Spleen (tissue), 11 donors: ENCODE data around the gene EID3. TPM values are rescaled to one million over a fixed set of nuclear protein-coding genes. Genes with fewer than 3 reads are reported as not detected.

Experiments
- DNase-seq: peaks from one replicate; pipeline ENCODE4 v3.0.0-alpha.2; 2020
- H3K27ac ChIP-seq, 8 donors: fragments of 200-600 bp; sonication (generic) in 7 of 8; 1 replicate in 4 of 8; 2 replicates in 4 of 8; pipeline versions ENCODE4 v1.5.0 to v1.8.0; 2016 to 2021; ENCODE audit warnings: inconsistent platforms in 4 of 8, mild to moderate bottlenecking in 4 of 8, moderate library complexity in 1 of 8
- H3K27me3 ChIP-seq, 7 donors: fragments of 200-600 bp; sonication (generic) in 6 of 7; replicated peaks in 1 of 7; 1 replicate in 4 of 7; 2 replicates in 3 of 7; pipeline versions ENCODE4 v1.5.0 to v1.8.0; 2016 to 2021; ENCODE audit warnings: inconsistent platforms in 3 of 7, mild to moderate bottlenecking in 1 of 7
- H3K36me3 ChIP-seq, 6 donors: fragments of 200-600 bp; sonication (generic) in 5 of 6; 1 replicate in 4 of 6; 2 replicates in 2 of 6; pipeline versions ENCODE4 v1.5.0 to v1.8.0; 2016 to 2021; ENCODE audit warnings: inconsistent platforms in 2 of 6
- H3K4me1 ChIP-seq, 6 donors: fragments of 200-600 bp; sonication (generic) in 5 of 6; 1 replicate in 3 of 6; 2 replicates in 3 of 6; pipeline versions ENCODE4 v1.5.0 to v1.8.0; 2016 to 2021; ENCODE audit warnings: inconsistent platforms in 3 of 6
- H3K4me3 ChIP-seq, 8 donors: fragments of 200-600 bp; sonication (generic) in 7 of 8; 1 replicate in 4 of 8; 2 replicates in 4 of 8; pipeline versions ENCODE4 v1.5.0 to v1.8.0; 2016 to 2021; ENCODE audit warnings: inconsistent platforms in 4 of 8, mild to moderate bottlenecking in 4 of 8, moderate library complexity in 2 of 8
- H3K9me3 ChIP-seq, 8 donors: fragments of 200-600 bp; sonication (generic) in 7 of 8; 1 replicate in 4 of 8; 2 replicates in 4 of 8; pipeline versions ENCODE4 v1.5.0 to v1.8.0; 2016 to 2021; ENCODE audit warnings: inconsistent platforms in 4 of 8
- CTCF ChIP-seq, 11 experiments: fragments of 200-600 bp in 7 of 11; fragments of 450-650 bp in 4 of 11; sonication (generic) in 4 of 11; IDR thresholded peaks in 8 of 11; conservative IDR thresholded peaks in 3 of 11; 1 replicate in 7 of 11; 2 replicates in 4 of 11; pipeline versions ENCODE4 v1.4.0 to v1.8.0; 2016 to 2021; ENCODE audit warnings: antibody characterized with exemption in 11 of 11, inconsistent platforms in 4 of 11, mild to moderate bottlenecking in 1 of 11
- POLR2A ChIP-seq, 3 donors: fragments of 450-650 bp; IDR thresholded peaks; one replicate each; pipeline ENCODE4 v1.5.1; 2017; ENCODE audit warnings: antibody characterized with exemption in 3 of 3, mild to moderate bottlenecking in 1 of 3
- POLR2AphosphoS5 ChIP-seq, 3 donors: sonication (generic); formaldehyde crosslinking; IDR thresholded peaks; one replicate each; pipeline ENCODE4 v1.5.1; 2017; ENCODE audit warnings: antibody characterized with exemption in 3 of 3
- WGBS, 5 donors: extraction: QIAGEN DNeasy Blood & Tissue Kit in 3 of 5; methylation state at CpG; one replicate each; pipeline versions ENCODE4 v1.1.5 to v1.1.7; 2013 to 2018; 5-methylcytosine and 5-hydroxymethylcytosine counted together
- intact Hi-C: fragments of 100-400 bp; cut with DNase I; formaldehyde crosslinking; loops from one replicate; pipeline ENCODE4 v1.15.0; 2023; ENCODE audit warnings: low total_unique reads
- polyA plus RNA-seq, 3 donors: library from polyadenylated mRNA; stranded (reverse); fragments of 200-250 nt; gene quantifications; one replicate each; pipeline ENCODE4 v1.2.1, GENCODE V29; 2013
- total RNA-seq, 7 donors: library from RNA; depleted of rRNA in 3 of 7; stranded (reverse); fragments of >200 nt in 3 of 7; fragmentation: NEBNext Ultra II Directional in 4 of 7; extraction: Animal tissue kit (Norgen Biotek cat#: 25700) in 4 of 7; gene quantifications; one replicate each; pipeline versions ENCODE4 v1.1.0 to v1.2.1, GENCODE V29; 2016 to 2021
- donor health status: healthy with polysubstance abuse.
- donor health status: DM: no; HTN: no; CAD: no; lungs with moderate emphysema.
- donor health status: DM: no; HTN: no; CAD: no.
- donor health status: Bipolar disorder and iron deficiency.
- donor health status: healthy.
- donor health status: DM: no; HTN: no; CAD: no.
- donor health status: DM: yes; HTN: yes; CAD: no.

EID3 gene
- total and polyA plus RNA-seq, 10 donors = 2.4 to 20.8 (median 6.1) TPM

DNA sequence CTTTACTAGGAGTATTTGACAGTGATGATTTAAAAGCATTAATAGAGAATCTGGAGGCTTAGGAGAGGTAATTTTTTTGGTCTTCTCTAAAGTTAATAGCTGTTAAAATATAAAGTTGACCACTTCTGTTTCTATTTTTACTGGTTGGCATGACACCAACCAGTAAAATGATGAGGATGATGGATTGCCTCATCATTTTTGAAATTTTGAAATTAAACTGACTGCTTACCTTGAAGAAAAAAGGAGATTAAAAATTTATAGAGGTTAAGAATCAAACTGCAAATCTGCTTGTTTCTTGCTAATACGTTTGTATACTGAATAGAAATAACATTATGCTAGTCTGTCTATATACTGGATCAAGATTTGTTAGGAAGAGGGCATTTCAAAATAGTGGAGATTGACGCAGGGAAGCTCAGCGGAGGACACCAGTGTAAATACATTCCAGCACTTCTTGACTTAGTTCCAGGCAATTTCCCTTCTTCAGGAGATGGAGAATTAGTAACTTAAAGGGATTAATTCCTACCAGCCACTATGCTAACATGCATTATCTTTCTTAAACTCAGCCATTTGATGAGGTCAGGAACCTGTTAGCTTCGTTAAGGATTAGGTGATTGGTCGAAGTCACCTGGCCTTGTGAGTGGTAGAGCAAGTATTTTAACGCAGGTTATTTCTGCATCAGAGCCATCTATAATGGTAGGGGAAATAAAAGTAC lies 3.6 kb downstream of the EID3 start:
- H3K27me3 ChIP-seq = no peaks in the 10 kb centered on the region
- no peak for TF ChIP-seq CTCF (IDR thresholded peaks at IDR 0.05 in 8 of 11, conservative IDR thresholded peaks at IDR 0.05 in 3 of 11)
- no peak for TF ChIP-seq POLR2A (IDR thresholded peaks at IDR 0.05)
- no peak for TF ChIP-seq POLR2AphosphoS5 (IDR thresholded peaks at IDR 0.05)
- H3K4me3 ChIP-seq = no peak overlapping the region
- H3K27ac ChIP-seq = no peak overlapping the region
- H3K36me3 ChIP-seq = peaks cover 0 to 61% (median 11%) of the 10 kb centered on the region in 6 donors
- no peak for DNase-seq
- no peaks in the 10 kb centered on the region for H3K9me3 ChIP-seq
- peaks cover 15 to 54% (median 45%) of the 10 kb centered on the region in 6 donors for H3K4me1 ChIP-seq
- intact Hi-C loops = no loop called here
- WGBS, 5 donors = 85 to 95% (median 90%) methylated on average over 6 of the region's 6 CpGs

DNA sequence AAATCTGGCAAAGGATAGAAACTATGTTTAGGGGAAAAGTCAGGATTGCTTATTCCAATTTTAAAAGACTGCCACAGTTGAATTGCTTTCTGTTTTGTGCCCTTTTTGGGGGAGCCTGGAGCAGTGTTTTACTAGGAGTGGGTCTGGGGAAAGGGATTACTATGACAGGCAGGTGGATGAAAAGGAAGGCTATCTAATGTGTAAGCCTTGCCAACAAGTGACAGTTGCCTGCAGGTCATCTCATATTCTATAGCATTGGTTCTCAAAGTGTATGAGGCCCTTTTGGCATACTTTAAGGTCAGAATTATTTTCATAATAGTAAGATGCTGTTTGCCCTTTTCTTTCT lies 4.1 kb downstream of the EID3 start:
- TF ChIP-seq CTCF (IDR thresholded peaks at IDR 0.05 in 8 of 11, conservative IDR thresholded peaks at IDR 0.05 in 3 of 11) (no peak), POLR2AphosphoS5 (IDR thresholded peaks at IDR 0.05) (no peak), POLR2A (IDR thresholded peaks at IDR 0.05) (no peak)
- H3K27me3 ChIP-seq = no peaks in the 10 kb centered on the region
- no peaks in the 10 kb centered on the region for H3K9me3 ChIP-seq
- H3K4me1 ChIP-seq = peaks cover 15 to 49% (median 44%) of the 10 kb centered on the region in 6 donors
- DNase-seq = no peak
- H3K27ac ChIP-seq = no peak overlapping the region
- intact Hi-C loops = no loop called here
- H3K36me3 ChIP-seq = peaks cover under 1 to 66% (median 15%) of the 10 kb centered on the region in 6 donors
- H3K4me3 ChIP-seq = no peak overlapping the region

- no peak for DNase-seq
- Histone ChIP-seq H3K27me3 (no peaks in the 10 kb centered on the region), H3K4me3 (no peak overlapping the region), H3K27ac (no peak overlapping the region), H3K36me3 (peaks cover 6 to 78% (median 29%) of the 10 kb centered on the region in 6 donors), H3K4me1 (peaks cover 5 to 33% (median 27%) of the 10 kb centered on the region in 6 donors), H3K9me3 (no peaks in the 10 kb centered on the region)
- intact Hi-C loops = no loop called here
- 89 to 98% (median 96%) methylated on average over 4 of the region's 4 CpGs for WGBS, 5 donors
- TF ChIP-seq POLR2A (IDR thresholded peaks at IDR 0.05) = no peak
These were observed 6.0 kb downstream of the EID3 start for GRCh38 chr12:104309446-104309993.

GRCh38 chr12:104310751-104311633 lies 7.5 kb downstream of the EID3 start:
- Histone ChIP-seq H3K27me3 (no peaks in the 10 kb centered on the region), H3K27ac (no peak overlapping the region), H3K9me3 (no peaks in the 10 kb centered on the region), H3K36me3 (peaks cover 6 to 90% (median 43%) of the 10 kb centered on the region in 6 donors), H3K4me3 (no peak overlapping the region), H3K4me1 (peaks cover 0 to 18% (median 14%) of the 10 kb centered on the region in 6 donors)
- DNase-seq = no peak
- 91 to 94% (median 94%) methylated on average over 5 of the region's 5 CpGs for WGBS, 5 donors
- no peak for TF ChIP-seq POLR2A (IDR thresholded peaks at IDR 0.05)
- TF ChIP-seq POLR2AphosphoS5 (IDR thresholded peaks at IDR 0.05) = no peak
- no peak for TF ChIP-seq CTCF (IDR thresholded peaks at IDR 0.05 in 8 of 11, conservative IDR thresholded peaks at IDR 0.05 in 3 of 11)
- intact Hi-C loops = no loop called here
